Measurements from ENCODE around the gene SGSH. TPM values are rescaled to one million over a fixed set of nuclear protein-coding genes. Genes with fewer than 3 reads are reported as not detected.

Gene SGSH
- total RNA-seq, 1 donor from 2014 or later, result 53.7 TPM

DNA sequence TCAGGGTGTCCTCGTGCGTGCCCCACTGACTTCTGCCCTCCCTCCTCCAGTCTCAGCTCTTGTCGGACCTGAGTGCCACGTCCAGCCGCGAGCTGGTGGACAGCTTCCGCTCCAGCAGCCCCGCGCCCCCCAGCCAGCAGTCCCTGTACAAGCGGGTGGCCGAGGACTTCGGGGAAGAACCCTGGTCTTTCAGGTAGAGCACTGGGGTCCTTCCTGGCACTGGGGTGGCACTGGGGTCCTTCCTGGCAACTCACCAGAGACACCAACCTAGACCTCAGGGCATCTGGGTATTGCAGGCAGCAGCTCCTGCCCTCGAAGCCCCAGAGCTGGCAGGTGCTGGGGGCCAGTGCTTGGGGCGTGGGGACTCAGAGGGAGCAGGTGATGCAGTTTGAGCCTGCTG, 25.0 kb downstream of the SGSH start:
- H3K4me1 Mint-ChIP-seq, result peaks cover 15% of the 10 kb centered on the region
- TF ChIP-seq, protein P1, sequence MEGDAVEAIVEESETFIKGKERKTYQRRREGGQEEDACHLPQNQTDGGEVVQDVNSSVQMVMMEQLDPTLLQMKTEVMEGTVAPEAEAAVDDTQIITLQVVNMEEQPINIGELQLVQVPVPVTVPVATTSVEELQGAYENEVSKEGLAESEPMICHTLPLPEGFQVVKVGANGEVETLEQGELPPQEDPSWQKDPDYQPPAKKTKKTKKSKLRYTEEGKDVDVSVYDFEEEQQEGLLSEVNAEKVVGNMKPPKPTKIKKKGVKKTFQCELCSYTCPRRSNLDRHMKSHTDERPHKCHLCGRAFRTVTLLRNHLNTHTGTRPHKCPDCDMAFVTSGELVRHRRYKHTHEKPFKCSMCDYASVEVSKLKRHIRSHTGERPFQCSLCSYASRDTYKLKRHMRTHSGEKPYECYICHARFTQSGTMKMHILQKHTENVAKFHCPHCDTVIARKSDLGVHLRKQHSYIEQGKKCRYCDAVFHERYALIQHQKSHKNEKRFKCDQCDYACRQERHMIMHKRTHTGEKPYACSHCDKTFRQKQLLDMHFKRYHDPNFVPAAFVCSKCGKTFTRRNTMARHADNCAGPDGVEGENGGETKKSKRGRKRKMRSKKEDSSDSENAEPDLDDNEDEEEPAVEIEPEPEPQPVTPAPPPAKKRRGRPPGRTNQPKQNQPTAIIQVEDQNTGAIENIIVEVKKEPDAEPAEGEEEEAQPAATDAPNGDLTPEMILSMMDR (IDR thresholded peaks at IDR 0.05; ENCODE audit: unreplicated experiment), result no peak
- no peaks in the 10 kb centered on the region for H3K27me3 Mint-ChIP-seq (ENCODE audit: low read depth)
- H3K4me3 Mint-ChIP-seq, result no peak overlapping the region
- no peak for DNase-seq (ENCODE audit: low spot score in 2 of 2, unreplicated experiment in 2 of 2)
- H3K36me3 Mint-ChIP-seq, result no peaks in the 10 kb centered on the region
- H3K27ac Mint-ChIP-seq, result no peak overlapping the region
- no peaks in the 10 kb centered on the region for H3K9me3 Mint-ChIP-seq

- no peak overlapping the region for H3K4me3 Mint-ChIP-seq
- no peaks in the 10 kb centered on the region for H3K27me3 Mint-ChIP-seq (ENCODE audit: low read depth)
- peaks cover 7% of the 10 kb centered on the region for H3K4me1 Mint-ChIP-seq
- no peaks in the 10 kb centered on the region for H3K9me3 Mint-ChIP-seq
- peak overlapping the region; percentile 18 for H3K27ac Mint-ChIP-seq
- DNase-seq (ENCODE audit: low spot score in 2 of 2, unreplicated experiment in 2 of 2), result no peak
- TF ChIP-seq, protein P1 (IDR thresholded peaks at IDR 0.05; ENCODE audit: unreplicated experiment), result no peak
- no peaks in the 10 kb centered on the region for H3K36me3 Mint-ChIP-seq
Observed at GRCh38 chr17:80191865-80192661, 28.1 kb downstream of the SGSH start.

GRCh38 chr17:80191192-80191591, 28.9 kb downstream of the SGSH start:
- Mint-ChIP-seq H3K4me1 (peaks cover 7% of the 10 kb centered on the region), H3K4me3 (no peak overlapping the region), H3K36me3 (no peaks in the 10 kb centered on the region), H3K27ac (no peak overlapping the region), H3K9me3 (no peaks in the 10 kb centered on the region), H3K27me3 (ENCODE audit: low read depth) (no peaks in the 10 kb centered on the region)
- TF ChIP-seq, protein P1 (IDR thresholded peaks at IDR 0.05; ENCODE audit: unreplicated experiment), result no peak
- DNase-seq (ENCODE audit: low spot score in 2 of 2, unreplicated experiment in 2 of 2), result no peak

DNA sequence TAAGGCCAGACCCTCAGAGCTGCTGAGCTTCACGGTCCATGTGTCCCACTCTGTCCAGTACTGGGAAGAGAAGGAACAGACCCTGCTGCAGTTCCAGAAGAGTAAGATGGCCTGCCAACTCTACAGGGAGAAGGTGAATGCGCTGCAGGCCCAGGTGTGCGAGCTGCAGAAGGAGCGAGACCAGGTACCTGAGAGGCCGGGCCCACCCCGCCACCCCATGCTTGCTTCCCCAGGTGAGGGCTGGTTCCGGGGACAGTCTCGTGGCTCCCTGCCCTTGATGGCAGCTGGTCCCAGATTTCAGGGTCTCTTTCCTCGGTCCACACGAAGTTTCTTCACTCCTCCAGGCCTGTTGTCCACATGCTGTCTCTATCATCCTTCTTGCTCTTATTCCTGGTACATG, 29.4 kb downstream of the SGSH start:
- peaks cover 7% of the 10 kb centered on the region for H3K4me1 Mint-ChIP-seq
- H3K4me3 Mint-ChIP-seq, result no peak overlapping the region
- no peaks in the 10 kb centered on the region for H3K27me3 Mint-ChIP-seq (ENCODE audit: low read depth)
- DNase-seq (ENCODE audit: low spot score in 2 of 2, unreplicated experiment in 2 of 2), result no peak
- no peaks in the 10 kb centered on the region for H3K36me3 Mint-ChIP-seq
- TF ChIP-seq, protein P1 (IDR thresholded peaks at IDR 0.05; ENCODE audit: unreplicated experiment), result no peak
- H3K9me3 Mint-ChIP-seq, result no peaks in the 10 kb centered on the region
- no peak overlapping the region for H3K27ac Mint-ChIP-seq

DNA sequence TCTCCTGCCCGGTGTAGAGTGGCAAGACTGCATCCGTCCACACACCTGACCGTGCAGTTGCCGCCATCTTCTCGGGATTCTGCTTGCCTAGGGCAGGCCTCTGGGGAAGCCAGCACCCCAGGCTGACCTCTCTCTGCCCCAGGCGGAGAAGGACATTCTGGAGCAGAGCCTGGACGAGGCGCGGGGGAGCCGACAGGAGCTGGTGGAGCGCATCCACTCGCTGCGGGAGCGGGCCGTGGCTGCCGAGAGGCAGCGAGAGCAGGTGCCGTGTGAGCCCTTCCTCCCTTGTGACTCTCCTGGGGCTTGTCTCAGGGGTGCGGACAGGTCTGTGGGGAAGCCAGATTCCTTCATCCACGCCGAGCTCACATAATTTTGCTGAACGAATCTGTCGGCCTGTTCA, 30.5 kb downstream of the SGSH start:
- TF ChIP-seq, protein P1 (IDR thresholded peaks at IDR 0.05; ENCODE audit: unreplicated experiment), result no peak
- H3K27ac Mint-ChIP-seq, result no peak overlapping the region
- DNase-seq (ENCODE audit: low spot score in 2 of 2, unreplicated experiment in 2 of 2), result no peak
- H3K36me3 Mint-ChIP-seq, result no peaks in the 10 kb centered on the region
- H3K9me3 Mint-ChIP-seq, result no peaks in the 10 kb centered on the region
- no peaks in the 10 kb centered on the region for H3K27me3 Mint-ChIP-seq (ENCODE audit: low read depth)
- peaks cover 7% of the 10 kb centered on the region for H3K4me1 Mint-ChIP-seq
- H3K4me3 Mint-ChIP-seq, result no peak overlapping the region
